PFSK-1 (cell line): ENCODE data around the gene KCNJ6.

Experiments used
- FOXP2 ChIP-seq: optimal IDR thresholded peaks from 2 replicates; pipeline ENCODE3; 2011; ENCODE audit warnings: borderline replicate concordance, control low read depth, inconsistent platforms; ENCODE audit not compliant: insufficient read depth; ENCODE audit errors: extremely low read length, extremely low read depth
- POLR2AphosphoS5 ChIP-seq: IDR thresholded peaks from 2 replicates; pipeline ENCODE4 v1.6.1; 2012; ENCODE audit warnings: low read depth, mild to moderate bottlenecking, control low read depth, low read length, moderate library complexity
- SIN3A ChIP-seq: IDR thresholded peaks from 2 replicates; pipeline ENCODE4 v1.6.1; 2012; ENCODE audit warnings: mild to moderate bottlenecking, low read length, moderate library complexity, borderline replicate concordance; ENCODE audit not compliant: insufficient read depth
- TAF1 ChIP-seq: IDR thresholded peaks from 2 replicates; pipeline ENCODE4 v1.6.1; 2012; ENCODE audit warnings: low read length, control low read depth, borderline replicate concordance; ENCODE audit not compliant: insufficient read depth
- TF ChIP-seq, protein P1 (sequence below), 2 experiments: IDR thresholded peaks; 2 replicates each; pipeline versions ENCODE4 v1.6.1 to v1.8.0; 2011 to 2012; ENCODE audit warnings: low read depth in 2 of 2, low read length in 2 of 2, control low read depth in 1 of 2, inconsistent platforms in 1 of 2, mild to moderate bottlenecking in 1 of 2, moderate library complexity in 1 of 2; ENCODE audit not compliant: insufficient read depth in 1 of 2

DNA sequence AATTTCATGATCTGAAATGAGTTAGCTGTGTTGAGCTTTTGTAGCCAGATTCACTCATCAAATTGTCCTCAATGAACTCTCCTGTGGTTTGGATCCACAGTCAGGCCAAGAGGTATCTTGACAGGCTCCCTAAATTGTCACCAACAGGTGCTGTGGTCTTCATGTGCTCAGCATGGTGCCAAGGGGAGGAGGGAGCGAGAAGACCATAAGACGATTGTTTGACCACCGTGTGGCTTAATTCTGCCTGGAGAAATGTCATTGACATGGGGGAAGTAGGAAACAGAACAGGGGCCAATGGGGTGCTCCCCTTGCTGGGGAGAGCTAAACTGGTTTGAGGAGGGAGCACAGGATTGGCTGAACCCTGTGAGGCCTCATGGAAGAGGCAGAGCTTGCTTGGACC is 219.3 kb downstream of the KCNJ6 start:
- TF ChIP-seq TAF1 (no peak), POLR2AphosphoS5 (no peak), SIN3A (no peak), FOXP2 (no peak)
- TF ChIP-seq, protein P1, sequence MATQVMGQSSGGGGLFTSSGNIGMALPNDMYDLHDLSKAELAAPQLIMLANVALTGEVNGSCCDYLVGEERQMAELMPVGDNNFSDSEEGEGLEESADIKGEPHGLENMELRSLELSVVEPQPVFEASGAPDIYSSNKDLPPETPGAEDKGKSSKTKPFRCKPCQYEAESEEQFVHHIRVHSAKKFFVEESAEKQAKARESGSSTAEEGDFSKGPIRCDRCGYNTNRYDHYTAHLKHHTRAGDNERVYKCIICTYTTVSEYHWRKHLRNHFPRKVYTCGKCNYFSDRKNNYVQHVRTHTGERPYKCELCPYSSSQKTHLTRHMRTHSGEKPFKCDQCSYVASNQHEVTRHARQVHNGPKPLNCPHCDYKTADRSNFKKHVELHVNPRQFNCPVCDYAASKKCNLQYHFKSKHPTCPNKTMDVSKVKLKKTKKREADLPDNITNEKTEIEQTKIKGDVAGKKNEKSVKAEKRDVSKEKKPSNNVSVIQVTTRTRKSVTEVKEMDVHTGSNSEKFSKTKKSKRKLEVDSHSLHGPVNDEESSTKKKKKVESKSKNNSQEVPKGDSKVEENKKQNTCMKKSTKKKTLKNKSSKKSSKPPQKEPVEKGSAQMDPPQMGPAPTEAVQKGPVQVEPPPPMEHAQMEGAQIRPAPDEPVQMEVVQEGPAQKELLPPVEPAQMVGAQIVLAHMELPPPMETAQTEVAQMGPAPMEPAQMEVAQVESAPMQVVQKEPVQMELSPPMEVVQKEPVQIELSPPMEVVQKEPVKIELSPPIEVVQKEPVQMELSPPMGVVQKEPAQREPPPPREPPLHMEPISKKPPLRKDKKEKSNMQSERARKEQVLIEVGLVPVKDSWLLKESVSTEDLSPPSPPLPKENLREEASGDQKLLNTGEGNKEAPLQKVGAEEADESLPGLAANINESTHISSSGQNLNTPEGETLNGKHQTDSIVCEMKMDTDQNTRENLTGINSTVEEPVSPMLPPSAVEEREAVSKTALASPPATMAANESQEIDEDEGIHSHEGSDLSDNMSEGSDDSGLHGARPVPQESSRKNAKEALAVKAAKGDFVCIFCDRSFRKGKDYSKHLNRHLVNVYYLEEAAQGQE (IDR thresholded peaks at IDR 0.05; ENCODE audit: insufficient read depth in 1 of 2, low read depth in 2 of 2, low read length in 2 of 2), result no peak
